CD14-positive monocyte (primary cell): ENCODE results near the gene LRRC49. TPM values are rescaled to one million over a fixed set of nuclear protein-coding genes. Genes with fewer than 3 reads are reported as not detected.
"Not testable (repeated sequence)": the region's sequence is repeated elsewhere in the genome, so short reads cannot be mapped to it uniquely, and the experiment has no call there.

ENCODE experiments used
- DNase-seq, 3 donors: peaks; one replicate each; pipeline ENCODE4 v3.0.0-alpha.2; 2011 to 2022
- H2AFZ ChIP-seq: 2 replicates; pipeline ENCODE4 v1.6.0; 2012; ENCODE audit warnings: mild to moderate bottlenecking, low read depth, low read length, inconsistent platforms; ENCODE audit not compliant: insufficient read depth, poor library complexity, severe bottlenecking
- H3K27ac ChIP-seq, 2 donors: 1 replicate in 1 of 2; 2 replicates in 1 of 2; pipeline ENCODE4 v1.5.1; 2012 to 2013; ENCODE audit warnings: low read length in 2 of 2, control low read depth in 1 of 2, inconsistent platforms in 1 of 2, low read depth in 1 of 2, mild to moderate bottlenecking in 1 of 2
- H3K27me3 ChIP-seq, 2 donors: one replicate each; pipeline versions ENCODE4 v1.6.0 to v1.6.1; 2011 to 2013; ENCODE audit warnings: low read length in 2 of 2; ENCODE audit not compliant: control insufficient read depth in 2 of 2, insufficient read depth in 2 of 2
- H3K36me3 ChIP-seq, 2 donors: replicated peaks in 1 of 2; 1 replicate in 1 of 2; 2 replicates in 1 of 2; pipeline versions ENCODE4 v1.5.1 to v1.6.1; 2012 to 2013; ENCODE audit warnings: low read length in 2 of 2, control low read depth in 1 of 2, inconsistent platforms in 1 of 2, mild to moderate bottlenecking in 1 of 2; ENCODE audit not compliant: insufficient read depth in 2 of 2, control insufficient read depth in 1 of 2
- H3K4me1 ChIP-seq, 2 donors: 1 replicate in 1 of 2; 2 replicates in 1 of 2; pipeline versions ENCODE4 v1.5.1 to v1.6.1; 2012 to 2013; ENCODE audit warnings: low read length in 2 of 2, control low read depth in 1 of 2, inconsistent platforms in 1 of 2, mild to moderate bottlenecking in 1 of 2, moderate library complexity in 1 of 2; ENCODE audit not compliant: insufficient read depth in 2 of 2, control insufficient read depth in 1 of 2
- H3K4me2 ChIP-seq: replicated peaks from 2 replicates; pipeline ENCODE3; 2012; ENCODE audit warnings: low read length, moderate library complexity, mild to moderate bottlenecking; ENCODE audit not compliant: poor library complexity, severe bottlenecking; ENCODE audit errors: extremely low read depth
- H3K4me3 ChIP-seq, 3 experiments: fragments of 200-600 bp in 1 of 3; sonication (generic) in 1 of 3; replicated peaks in 1 of 3; 1 replicate in 2 of 3; 2 replicates in 1 of 3; pipeline ENCODE4 v1.5.1; 2011 to 2013; ENCODE audit warnings: low read length in 3 of 3, mild to moderate bottlenecking in 3 of 3, control low read depth in 2 of 3, low read depth in 2 of 3, inconsistent platforms in 1 of 3, moderate library complexity in 1 of 3
- H3K79me2 ChIP-seq: 2 replicates; pipeline ENCODE4 v1.6.0; 2012; ENCODE audit warnings: mild to moderate bottlenecking, control low read depth, inconsistent platforms, low read length, moderate library complexity; ENCODE audit not compliant: insufficient read depth
- H3K9ac ChIP-seq: 2 replicates; pipeline ENCODE4 v1.6.0; 2017; ENCODE audit warnings: low read length, mild to moderate bottlenecking; ENCODE audit not compliant: insufficient read depth, poor library complexity, severe bottlenecking
- H3K9me3 ChIP-seq, 2 donors: replicated peaks in 1 of 2; 1 replicate in 1 of 2; 2 replicates in 1 of 2; pipeline versions ENCODE4 v1.5.1 to v1.6.1; 2012 to 2013; ENCODE audit warnings: low read length in 2 of 2, control low read depth in 1 of 2; ENCODE audit not compliant: control insufficient read depth in 1 of 2, insufficient read depth in 1 of 2
- H4K20me1 ChIP-seq: 2 replicates; pipeline ENCODE4 v1.6.0; 2012; ENCODE audit warnings: mild to moderate bottlenecking, low read length, control low read depth, moderate library complexity; ENCODE audit not compliant: insufficient read depth
- H3K27ac Mint-ChIP-seq, 7 donors: one replicate each; pipeline ENCODE4 v1.8.0; 2020; ENCODE audit warnings: mild to moderate bottlenecking in 7 of 7, mixed read lengths in 7 of 7, moderate library complexity in 6 of 7, inconsistent platforms in 2 of 7
- H3K27me3 Mint-ChIP-seq, 3 donors: one replicate each; pipeline ENCODE4 v1.8.0; 2021 to 2022; ENCODE audit warnings: low read depth in 3 of 3, mild to moderate bottlenecking in 3 of 3, mixed read lengths in 3 of 3, moderate library complexity in 3 of 3, inconsistent platforms in 1 of 3
- H3K36me3 Mint-ChIP-seq, 2 donors: one replicate each; pipeline ENCODE4 v1.8.0; 2020; ENCODE audit warnings: mixed read lengths in 2 of 2, inconsistent platforms in 1 of 2, mild to moderate bottlenecking in 1 of 2
- H3K4me1 Mint-ChIP-seq: one replicate; pipeline ENCODE4 v1.8.0; 2020; ENCODE audit warnings: mild to moderate bottlenecking, mixed read lengths
- H3K4me3 Mint-ChIP-seq, 2 donors: one replicate each; pipeline ENCODE4 v1.8.0; 2020; ENCODE audit warnings: mild to moderate bottlenecking in 2 of 2, mixed read lengths in 2 of 2, moderate library complexity in 1 of 2
- H3K9me3 Mint-ChIP-seq, 7 donors: one replicate each; pipeline ENCODE4 v1.8.0; 2020 to 2022; ENCODE audit warnings: mixed read lengths in 7 of 7, mild to moderate bottlenecking in 6 of 7, moderate library complexity in 6 of 7, inconsistent platforms in 2 of 7
- CTCF ChIP-seq: fragments of 200-600 bp; IDR thresholded peaks from one replicate; pipeline ENCODE4 v1.8.0; 2022; ENCODE audit warnings: antibody characterized with exemption, mild to moderate bottlenecking
- WGBS: methylation state at CpG from one replicate; pipeline ENCODE4 v1.1.5; 2013; ENCODE audit warnings: missing lambda C conversion rate; ENCODE audit not compliant: insufficient coverage; 5-methylcytosine and 5-hydroxymethylcytosine counted together
- intact Hi-C, 2 donors: fragments of 100-400 bp; cut with micrococcal nuclease; formaldehyde crosslinking; loops; one replicate each; pipeline versions ENCODE4 v1.15.0 to v1.15.1; 2023
- polyA plus RNA-seq, 3 donors: library from polyadenylated mRNA; depleted of rRNA in 1 of 3; unstranded in 2 of 3; stranded (reverse) in 1 of 3; fragments of 300-500 nt in 2 of 3; fragments of >200 nt in 1 of 3; fragmentation: Illumina TruSeq in 2 of 3; gene quantifications; 1 replicate in 2 of 3; 2 replicates in 1 of 3; pipeline ENCODE4 v1.2.3, GENCODE V29; 2012 to 2021

Gene LRRC49
- polyA plus RNA-seq, 3 donors: 0.08 to 0.51 (median 0.24) TPM

- H3K4me3 Mint-ChIP-seq: no peak overlapping the region
- Histone ChIP-seq H3K4me1 (peaks cover 5 to 7% of the 10 kb centered on the region in 2 donors), H2AFZ (no peak overlapping the region), H3K27me3 (peaks cover 37 to 46% of the 10 kb centered on the region in 2 donors), H3K36me3 (no peaks in the 10 kb centered on the region), H3K4me3 (no peak overlapping the region), H3K9ac (no peak overlapping the region), H3K79me2 (no peaks in the 10 kb centered on the region), H3K9me3 (peaks cover 0 to 11% of the 10 kb centered on the region in 2 donors), H4K20me1 (no peaks in the 10 kb centered on the region), H3K27ac (no peak overlapping the region), H3K4me2 (no peak overlapping the region)
- DNase-seq: no peak
- peaks cover 4 to 6% of the 10 kb centered on the region in 2 donors for H3K36me3 Mint-ChIP-seq
- H3K4me1 Mint-ChIP-seq: peaks cover 4% of the 10 kb centered on the region
- TF ChIP-seq CTCF: no peak
- intact Hi-C loops: no loop called here
- WGBS: 100% methylated on average over 3 of the region's 5 CpGs
- H3K27ac Mint-ChIP-seq: peak overlapping the region in 1 of 7 donors; percentile 51
- peaks cover 38 to 58% (median 47%) of the 10 kb centered on the region in 3 donors for H3K27me3 Mint-ChIP-seq
- peaks cover 0 to 10% (median 2%) of the 10 kb centered on the region in 7 donors for H3K9me3 Mint-ChIP-seq
Observed at GRCh38 chr15:70856884-70857561, 35.6 kb upstream of the LRRC49 start.

- Histone ChIP-seq H2AFZ (no peak overlapping the region), H3K9me3 (peaks cover 0 to 9% of the 10 kb centered on the region in 2 donors), H4K20me1 (no peaks in the 10 kb centered on the region), H3K4me1 (peaks cover 5 to 7% of the 10 kb centered on the region in 2 donors), H3K36me3 (no peaks in the 10 kb centered on the region), H3K9ac (no peak overlapping the region), H3K27ac (no peak overlapping the region), H3K4me2 (no peak overlapping the region), H3K4me3 (no peak overlapping the region), H3K79me2 (no peaks in the 10 kb centered on the region), H3K27me3 (peaks cover 30 to 39% of the 10 kb centered on the region in 2 donors)
- DNase-seq: no peak
- peaks cover 4 to 6% of the 10 kb centered on the region in 2 donors for H3K36me3 Mint-ChIP-seq
- WGBS: no CpG with 5 or more reads among the region's 3 CpGs
- no peak overlapping the region for H3K27ac Mint-ChIP-seq
- H3K4me1 Mint-ChIP-seq: peaks cover 4% of the 10 kb centered on the region
- no peak for TF ChIP-seq CTCF
- no peak overlapping the region for H3K4me3 Mint-ChIP-seq
- intact Hi-C loops: no loop called here
- H3K27me3 Mint-ChIP-seq: peaks cover 31 to 51% (median 40%) of the 10 kb centered on the region in 3 donors
- peaks cover 0 to 10% (median 2%) of the 10 kb centered on the region in 7 donors for H3K9me3 Mint-ChIP-seq
Observed at GRCh38 chr15:70857562-70858285, 34.9 kb upstream of the LRRC49 start.

- H3K4me3 ChIP-seq, DNase-seq, H3K9ac ChIP-seq, H3K79me2 ChIP-seq, H4K20me1 ChIP-seq, H3K36me3 ChIP-seq, H3K27ac Mint-ChIP-seq, H3K4me1 Mint-ChIP-seq, H3K27ac ChIP-seq, intact Hi-C loops, H3K36me3 Mint-ChIP-seq, H3K9me3 Mint-ChIP-seq, H3K4me2 ChIP-seq, H3K4me3 Mint-ChIP-seq, H3K4me1 ChIP-seq, H3K9me3 ChIP-seq, H2AFZ ChIP-seq: not testable (repeated sequence)
- H3K27me3 ChIP-seq: peaks cover 22 to 31% of the 10 kb centered on the region in 2 donors
- peaks cover 24 to 41% (median 32%) of the 10 kb centered on the region in 3 donors for H3K27me3 Mint-ChIP-seq
- WGBS: 97% methylated on average over 6 of the region's 9 CpGs
Observed at GRCh38 chr15:70858614-70859321, 33.9 kb upstream of the LRRC49 start.
